HepG2 (cell line): ENCODE data around the gene SRCIN1. TPM values are rescaled to one million over a fixed set of nuclear protein-coding genes. Genes with fewer than 3 reads are reported as not detected.
A peak's percentile ranks its signal among the peaks of the same experiment; 100 is the strongest.

Experiments used
- ATF4 ChIP-seq, 2 experiments: fragments of 450-650 bp in 1 of 2; sonication (generic) in 1 of 2; formaldehyde crosslinking; IDR thresholded peaks; 2 replicates each; pipeline versions ENCODE4 v1.5.0 to v1.8.0; 2020 to 2022; ENCODE audit warnings: mild to moderate bottlenecking in 1 of 2, missing genetic modification reagents in 1 of 2
- FOXM1 ChIP-seq: sonication (generic); formaldehyde crosslinking; IDR thresholded peaks from 2 replicates; pipeline ENCODE4 v1.5.0; 2020; ENCODE audit warnings: missing genetic modification reagents
- MTERF4 ChIP-seq: sonication (generic); formaldehyde crosslinking; IDR thresholded peaks from 2 replicates; pipeline ENCODE4 v1.8.0; 2023; ENCODE audit warnings: mild to moderate bottlenecking, missing genetic modification reagents
- PLRG1 ChIP-seq: fragments of 450-650 bp; conservative IDR thresholded peaks from 2 replicates; pipeline ENCODE4 v1.6.1; 2016
- POGK ChIP-seq: sonication (generic); formaldehyde crosslinking; conservative IDR thresholded peaks from 2 replicates; pipeline ENCODE4 v1.8.0; 2022; ENCODE audit warnings: mild to moderate bottlenecking, moderate library complexity, missing genetic modification reagents
- SOX5 ChIP-seq: IDR thresholded peaks from 2 replicates; pipeline ENCODE4 v1.6.1; 2016; ENCODE audit warnings: borderline replicate concordance
- SP2 ChIP-seq: sonication (generic); formaldehyde crosslinking; IDR thresholded peaks from 2 replicates; pipeline ENCODE4 v1.5.1; 2020; ENCODE audit warnings: mild to moderate bottlenecking, missing genetic modification reagents
- ZNF24 ChIP-seq: fragments of 450-650 bp; IDR thresholded peaks from 2 replicates; pipeline ENCODE4 v1.6.1; 2017; ENCODE audit warnings: antibody characterized with exemption, mild to moderate bottlenecking
- ZNF263 ChIP-seq: sonication (generic); formaldehyde crosslinking; IDR thresholded peaks from 2 replicates; pipeline ENCODE4 v1.4.0; 2020; ENCODE audit warnings: missing genetic modification reagents
- ZNF333 ChIP-seq: sonication (generic); formaldehyde crosslinking; IDR thresholded peaks from 2 replicates; pipeline ENCODE4 v1.4.0; 2020; ENCODE audit warnings: mild to moderate bottlenecking, missing genetic modification reagents, borderline replicate concordance
- ZNF335 ChIP-seq: sonication (generic); formaldehyde crosslinking; IDR thresholded peaks from 2 replicates; pipeline ENCODE4 v1.4.0; 2020; ENCODE audit warnings: missing genetic modification reagents
- ZNF354B ChIP-seq: sonication (generic); formaldehyde crosslinking; IDR thresholded peaks from 2 replicates; pipeline ENCODE4 v1.8.0; 2022; ENCODE audit warnings: mild to moderate bottlenecking, missing genetic modification reagents
- ZNF720 ChIP-seq: sonication (generic); formaldehyde crosslinking; IDR thresholded peaks from 2 replicates; pipeline ENCODE4 v1.4.0; 2020; ENCODE audit warnings: missing genetic modification reagents
- ZSCAN30 ChIP-seq: sonication (generic); formaldehyde crosslinking; IDR thresholded peaks from 2 replicates; pipeline ENCODE4 v1.5.0; 2020; ENCODE audit warnings: mild to moderate bottlenecking, missing genetic modification reagents
- ZUFSP ChIP-seq: sonication (generic); formaldehyde crosslinking; IDR thresholded peaks from 2 replicates; pipeline ENCODE4 v1.9.0; 2021; ENCODE audit warnings: missing genetic modification reagents, mild to moderate bottlenecking, borderline replicate concordance
- polyA plus RNA-seq, 8 experiments: library from polyadenylated mRNA; depleted of rRNA in 3 of 8; stranded (reverse) in 7 of 8; unstranded in 1 of 8; fragments of >200 nt; fragmentation: Illumina TruSeq in 4 of 8; extraction: Trizol in 4 of 8; gene quantifications; 2 replicates each; pipeline versions ENCODE4 v1.2.1 to v1.2.3, GENCODE V29; 2011 to 2016; ENCODE audit warnings: low read depth in 4 of 8, missing spikeins in 1 of 8, mixed read lengths in 1 of 8; ENCODE audit not compliant: insufficient read depth in 1 of 8
- total RNA-seq, 5 experiments: library from RNA; depleted of rRNA; stranded (reverse); fragments of >200 nt; fragmentation: Illumina TruSeq; extraction: Trizol; gene quantifications; 2 replicates each; pipeline ENCODE4 v1.2.3, GENCODE V29; 2016; ENCODE audit warnings: low read depth in 1 of 5
- TF ChIP-seq, protein P1 (sequence below): sonication (generic); formaldehyde crosslinking; conservative IDR thresholded peaks from 2 replicates; pipeline ENCODE4 v1.8.1; 2023; ENCODE audit warnings: missing genetic modification reagents
- TF ChIP-seq, protein P2 (sequence below): sonication (generic); formaldehyde crosslinking; conservative IDR thresholded peaks from 2 replicates; pipeline ENCODE4 v1.8.0; 2022; ENCODE audit warnings: low read depth, missing genetic modification reagents
- TF ChIP-seq, protein P3 (sequence below): sonication (generic); formaldehyde crosslinking; IDR thresholded peaks from 2 replicates; pipeline ENCODE4 v1.5.0; 2020; ENCODE audit warnings: missing genetic modification reagents

Gene SRCIN1
- total and polyA plus RNA-seq, 2 of the 13 experiments (the other 11 are each of a cell fraction or from before 2014, with no cell fraction given), result 1.2 to 9.6 TPM

GRCh38 chr17:38617967-38618760, 12.4 kb upstream of the SRCIN1 start (continued):
- TF ChIP-seq ZSCAN30 (CRISPR knock-in tag), result no peak
- no peak for TF ChIP-seq MTERF4 (CRISPR knock-in tag)
- TF ChIP-seq ZNF335, result no peak
- TF ChIP-seq, protein P1, sequence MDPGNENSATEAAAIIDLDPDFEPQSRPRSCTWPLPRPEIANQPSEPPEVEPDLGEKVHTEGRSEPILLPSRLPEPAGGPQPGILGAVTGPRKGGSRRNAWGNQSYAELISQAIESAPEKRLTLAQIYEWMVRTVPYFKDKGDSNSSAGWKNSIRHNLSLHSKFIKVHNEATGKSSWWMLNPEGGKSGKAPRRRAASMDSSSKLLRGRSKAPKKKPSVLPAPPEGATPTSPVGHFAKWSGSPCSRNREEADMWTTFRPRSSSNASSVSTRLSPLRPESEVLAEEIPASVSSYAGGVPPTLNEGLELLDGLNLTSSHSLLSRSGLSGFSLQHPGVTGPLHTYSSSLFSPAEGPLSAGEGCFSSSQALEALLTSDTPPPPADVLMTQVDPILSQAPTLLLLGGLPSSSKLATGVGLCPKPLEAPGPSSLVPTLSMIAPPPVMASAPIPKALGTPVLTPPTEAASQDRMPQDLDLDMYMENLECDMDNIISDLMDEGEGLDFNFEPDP, result no peak
- no peak for TF ChIP-seq ZNF720 (CRISPR knock-in tag)
- no peak for TF ChIP-seq ATF4 (CRISPR knock-in tag; IDR thresholded peaks at IDR 0.05)
- TF ChIP-seq ZUFSP, result no peak
- TF ChIP-seq ZNF354B, result no peak
- TF ChIP-seq POGK (CRISPR knock-in tag), result no peak
- TF ChIP-seq ZNF333 (CRISPR knock-in tag), result no peak
- TF ChIP-seq, protein P2, sequence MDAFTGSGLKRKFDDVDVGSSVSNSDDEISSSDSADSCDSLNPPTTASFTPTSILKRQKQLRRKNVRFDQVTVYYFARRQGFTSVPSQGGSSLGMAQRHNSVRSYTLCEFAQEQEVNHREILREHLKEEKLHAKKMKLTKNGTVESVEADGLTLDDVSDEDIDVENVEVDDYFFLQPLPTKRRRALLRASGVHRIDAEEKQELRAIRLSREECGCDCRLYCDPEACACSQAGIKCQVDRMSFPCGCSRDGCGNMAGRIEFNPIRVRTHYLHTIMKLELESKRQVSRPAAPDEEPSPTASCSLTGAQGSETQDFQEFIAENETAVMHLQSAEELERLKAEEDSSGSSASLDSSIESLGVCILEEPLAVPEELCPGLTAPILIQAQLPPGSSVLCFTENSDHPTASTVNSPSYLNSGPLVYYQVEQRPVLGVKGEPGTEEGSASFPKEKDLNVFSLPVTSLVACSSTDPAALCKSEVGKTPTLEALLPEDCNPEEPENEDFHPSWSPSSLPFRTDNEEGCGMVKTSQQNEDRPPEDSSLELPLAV (CRISPR knock-in tag), result no peak
- TF ChIP-seq, protein P3, sequence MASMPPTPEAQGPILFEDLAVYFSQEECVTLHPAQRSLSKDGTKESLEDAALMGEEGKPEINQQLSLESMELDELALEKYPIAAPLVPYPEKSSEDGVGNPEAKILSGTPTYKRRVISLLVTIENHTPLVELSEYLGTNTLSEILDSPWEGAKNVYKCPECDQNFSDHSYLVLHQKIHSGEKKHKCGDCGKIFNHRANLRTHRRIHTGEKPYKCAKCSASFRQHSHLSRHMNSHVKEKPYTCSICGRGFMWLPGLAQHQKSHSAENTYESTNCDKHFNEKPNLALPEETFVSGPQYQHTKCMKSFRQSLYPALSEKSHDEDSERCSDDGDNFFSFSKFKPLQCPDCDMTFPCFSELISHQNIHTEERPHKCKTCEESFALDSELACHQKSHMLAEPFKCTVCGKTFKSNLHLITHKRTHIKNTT (CRISPR knock-in tag), result no peak
- peak; percentile 81 for TF ChIP-seq SOX5 (CRISPR knock-in tag)
- no peak for TF ChIP-seq PLRG1
- no peak for TF ChIP-seq ZNF24
- TF ChIP-seq FOXM1 (CRISPR knock-in tag), result no peak
- TF ChIP-seq SP2 (CRISPR knock-in tag), result no peak
- TF ChIP-seq ZNF263 (CRISPR knock-in tag), result no peak
